Osteocyte (in vitro differentiated cells): Measurements from ENCODE around the gene VTCN1. TPM values are rescaled to one million over a fixed set of nuclear protein-coding genes. Genes with fewer than 3 reads are reported as not detected.
A peak's percentile ranks its signal among the peaks of the same experiment; 100 is the strongest.
"Not testable (repeated sequence)": the region's sequence is repeated elsewhere in the genome, so short reads cannot be mapped to it uniquely, and the experiment has no call there.

Source experiments
- DNase-seq: peaks from one replicate; pipeline ENCODE4 v3.0.0; 2021; ENCODE audit warnings: mixed read lengths; ENCODE audit not compliant: unreplicated experiment; ENCODE audit errors: extremely low spot score
- H3K27ac Mint-ChIP-seq: one replicate; pipeline ENCODE4 v1.8.0; 2021; ENCODE audit warnings: mild to moderate bottlenecking, mixed read lengths; ENCODE audit not compliant: unreplicated experiment
- H3K27me3 Mint-ChIP-seq: one replicate; pipeline ENCODE4 v1.8.0; 2021; ENCODE audit warnings: mixed read lengths; ENCODE audit not compliant: unreplicated experiment
- H3K36me3 Mint-ChIP-seq: one replicate; pipeline ENCODE4 v1.8.0; 2021; ENCODE audit warnings: mixed read lengths; ENCODE audit not compliant: unreplicated experiment
- H3K4me1 Mint-ChIP-seq: one replicate; pipeline ENCODE4 v1.8.0; 2021; ENCODE audit warnings: mixed read lengths; ENCODE audit not compliant: unreplicated experiment
- H3K4me3 Mint-ChIP-seq: one replicate; pipeline ENCODE4 v1.8.0; 2021; ENCODE audit warnings: mild to moderate bottlenecking, moderate library complexity, mixed read lengths; ENCODE audit not compliant: unreplicated experiment
- H3K9me3 Mint-ChIP-seq: one replicate; pipeline ENCODE4 v1.8.0; 2021; ENCODE audit warnings: mixed read lengths; ENCODE audit not compliant: unreplicated experiment
- CTCF ChIP-seq: fragments of 200-600 bp; sonication (generic); IDR thresholded peaks from 2 replicates; pipeline ENCODE4 v1.5.0; 2021; ENCODE audit warnings: antibody characterized with exemption, mild to moderate bottlenecking, moderate library complexity
- total RNA-seq: library from RNA; stranded (reverse); gene quantifications from 2 replicates; pipeline ENCODE4 v1.2.1, GENCODE V29; 2021

The VTCN1 gene
- total RNA-seq, 1 donor from 2014 or later: not detected

GRCh38 chr1:117120774-117121588 lies 89.7 kb downstream of the VTCN1 start:
- Mint-ChIP-seq H3K4me1 (peaks cover 13% of the 10 kb centered on the region), H3K27ac (peak overlapping the region; percentile 81), H3K36me3 (no peaks in the 10 kb centered on the region), H3K9me3 (no peaks in the 10 kb centered on the region), H3K27me3 (no peaks in the 10 kb centered on the region), H3K4me3 (peak overlapping the region; percentile 85)
- DNase-seq: peak; percentile 81
- no peak for TF ChIP-seq CTCF

GRCh38 chr1:117119144-117119543 lies 91.6 kb downstream of the VTCN1 start:
- peaks cover 14% of the 10 kb centered on the region for H3K4me1 Mint-ChIP-seq
- not testable (repeated sequence) for H3K27ac Mint-ChIP-seq, DNase-seq, H3K9me3 Mint-ChIP-seq, H3K27me3 Mint-ChIP-seq, H3K36me3 Mint-ChIP-seq, H3K4me3 Mint-ChIP-seq

- no peak overlapping the region for H3K4me3 Mint-ChIP-seq
- H3K9me3 Mint-ChIP-seq: no peaks in the 10 kb centered on the region
- no peak for TF ChIP-seq CTCF
- H3K27ac Mint-ChIP-seq: no peak overlapping the region
- H3K36me3 Mint-ChIP-seq: peaks cover 2% of the 10 kb centered on the region
- no peak for DNase-seq
- peaks cover 14% of the 10 kb centered on the region for H3K4me1 Mint-ChIP-seq
- no peaks in the 10 kb centered on the region for H3K27me3 Mint-ChIP-seq
Observed at GRCh38 chr1:117118137-117118536, 92.6 kb downstream of the VTCN1 start.

- Mint-ChIP-seq H3K4me3 (no peak overlapping the region), H3K27ac (no peak overlapping the region), H3K4me1 (peaks cover 14% of the 10 kb centered on the region), H3K27me3 (no peaks in the 10 kb centered on the region), H3K9me3 (no peaks in the 10 kb centered on the region), H3K36me3 (peaks cover 2% of the 10 kb centered on the region)
- no peak for DNase-seq
- no peak for TF ChIP-seq CTCF
Observed at GRCh38 chr1:117117697-117118096, 93.0 kb downstream of the VTCN1 start.

- Mint-ChIP-seq H3K27ac (no peak overlapping the region), H3K4me1 (peaks cover 13% of the 10 kb centered on the region), H3K9me3 (no peaks in the 10 kb centered on the region), H3K27me3 (no peaks in the 10 kb centered on the region), H3K4me3 (no peak overlapping the region), H3K36me3 (peaks cover 6% of the 10 kb centered on the region)
- no peak for DNase-seq
- TF ChIP-seq CTCF: no peak
Observed at GRCh38 chr1:117116784-117117130, 94.0 kb downstream of the VTCN1 start.
